OCI-LY7 (cell line): ENCODE data around the gene PXDN. TPM values are rescaled to one million over a fixed set of nuclear protein-coding genes. Genes with fewer than 3 reads are reported as not detected.

Source experiments
- BruUV-seq: library from RNA; stranded (reverse); fragments of 400-500 nt; replicated peaks from 2 replicates; lab custom pipeline; 2021; lab: Mats Ljungman, UMichigan
- CTCF ChIA-PET: fragments of 300-600 bp; sonication (Branson Sonifier 250); formaldehyde crosslinking; loops from one replicate; lab custom pipeline; 2022; ENCODE audit warnings: antibody characterized with exemption; ENCODE audit not compliant: unreplicated experiment; lab: Charles Lee
- POLR2A ChIA-PET: fragments of 300-600 bp; sonication (Branson Sonifier 250); formaldehyde crosslinking; loops from one replicate; lab custom pipeline; 2022; ENCODE audit warnings: antibody characterized with exemption; lab: Charles Lee
- DNase-seq: peaks from one replicate; pipeline ENCODE4 v3.0.0-alpha.2; 2015; ENCODE audit warnings: low spot score
- H2AFZ ChIP-seq: fragments of 200-600 bp; sonication (generic), shearing (Covaris generic); 2 replicates; pipeline ENCODE4 v1.6.1; 2014; ENCODE audit warnings: mild to moderate bottlenecking, antibody characterized with exemption, low read length, moderate library complexity
- H3K27ac ChIP-seq: fragments of 200-600 bp; sonication (generic); 2 replicates; pipeline ENCODE4 v1.5.1; 2014; ENCODE audit warnings: mixed run types, low read depth, mild to moderate bottlenecking, moderate library complexity, low read length, inconsistent platforms; ENCODE audit not compliant: poor library complexity, severe bottlenecking
- H3K36me3 ChIP-seq: fragments of 200-600 bp; sonication (generic); 2 replicates; pipeline ENCODE4 v1.6.1; 2014; ENCODE audit warnings: mild to moderate bottlenecking, antibody characterized with exemption, low read length, moderate library complexity, mixed read lengths; ENCODE audit not compliant: insufficient read depth
- H3K4me1 ChIP-seq: fragments of 200-600 bp; sonication (generic); 2 replicates; pipeline ENCODE4 v1.5.1; 2014; ENCODE audit warnings: mild to moderate bottlenecking, low read length; ENCODE audit not compliant: insufficient read depth, poor library complexity, severe bottlenecking
- H3K4me2 ChIP-seq: fragments of 200-600 bp; sonication (generic); 2 replicates; pipeline ENCODE4 v1.6.1; 2014; ENCODE audit warnings: mild to moderate bottlenecking, low read length
- H3K4me3 ChIP-seq: fragments of 200-600 bp; sonication (generic); 2 replicates; pipeline ENCODE4 v1.5.1; 2014; ENCODE audit warnings: mild to moderate bottlenecking, low read depth, low read length; ENCODE audit not compliant: poor library complexity, severe bottlenecking
- H3K79me2 ChIP-seq: fragments of 200-600 bp; sonication (generic); 2 replicates; pipeline ENCODE4 v1.6.1; 2016; ENCODE audit warnings: low read depth, mild to moderate bottlenecking, low read length, moderate library complexity, mixed read lengths; ENCODE audit not compliant: insufficient read depth
- H3K9me2 ChIP-seq: fragments of 200-600 bp; sonication (generic); 2 replicates; pipeline ENCODE4 v1.6.1; 2016; ENCODE audit warnings: mild to moderate bottlenecking, low read length, mixed read lengths; ENCODE audit not compliant: insufficient read depth
- H3K9me3 ChIP-seq: fragments of 200-600 bp; sonication (generic); 2 replicates; pipeline ENCODE4 v1.6.1; 2014; ENCODE audit warnings: mild to moderate bottlenecking, mixed run types, low read length, mixed read lengths
- H4K20me1 ChIP-seq: fragments of 200-600 bp; sonication (generic); 2 replicates; pipeline ENCODE4 v1.6.1; 2014; ENCODE audit warnings: mild to moderate bottlenecking, antibody characterized with exemption, low read length, moderate library complexity, mixed read lengths; ENCODE audit not compliant: insufficient read depth
- CTCF ChIP-seq: fragments of 200-600 bp; sonication (generic); conservative IDR thresholded peaks from 2 replicates; pipeline ENCODE4 v1.5.1; 2014; ENCODE audit warnings: mild to moderate bottlenecking, antibody characterized with exemption, low read length, moderate library complexity, mixed read lengths
- EZH2phosphoT487 ChIP-seq: fragments of 200-600 bp; sonication (generic); IDR thresholded peaks from 2 replicates; pipeline ENCODE4 v1.6.1; 2018; ENCODE audit warnings: low read depth, borderline replicate concordance, mild to moderate bottlenecking, mixed run types, antibody characterized with exemption, low read length, moderate library complexity, mixed read lengths
- intact Hi-C: fragments of 100-400 bp; cut with micrococcal nuclease; formaldehyde crosslinking; loops from one replicate; pipeline ENCODE4 v1.10.0; 2022; ENCODE audit not compliant: unreplicated experiment
- total RNA-seq, 2 experiments: library from RNA; depleted of rRNA in 1 of 2; stranded (reverse); fragments of >200 nt in 1 of 2; shearing (Covaris generic) in 1 of 2; gene quantifications; 2 replicates each; pipeline ENCODE4 v1.2.3, GENCODE V29; 2014 to 2022

PXDN gene
- total RNA-seq, 2 experiments from 2014 or later, result not detected

DNA sequence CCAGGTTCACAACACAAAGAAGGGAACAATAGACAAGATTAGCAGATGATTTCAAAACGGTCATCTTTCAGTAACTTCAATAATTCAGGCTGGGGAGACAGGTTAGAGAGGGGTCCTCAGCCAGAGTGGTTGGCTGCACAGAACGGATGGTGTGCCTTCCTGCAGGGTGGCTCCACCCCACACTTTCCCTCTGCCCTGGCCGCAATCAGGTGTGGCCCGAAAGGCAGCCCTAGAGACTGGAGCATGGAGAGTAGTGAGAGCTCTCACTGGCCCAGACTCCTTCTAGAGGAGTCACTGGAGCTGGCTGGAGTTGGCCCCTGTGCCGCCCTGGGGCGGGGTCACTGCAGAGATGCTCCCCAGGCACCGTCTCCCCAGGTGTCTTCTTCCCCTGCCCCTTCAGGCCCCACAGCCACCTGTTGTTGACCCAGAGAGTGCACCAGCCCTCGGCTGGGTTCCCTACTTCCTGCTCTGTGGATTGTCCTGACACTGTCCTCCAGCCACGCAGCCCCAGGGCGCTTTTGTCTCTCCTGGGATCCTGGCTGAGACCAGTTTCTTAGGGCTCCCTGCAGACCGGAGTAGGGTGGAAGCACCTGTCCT, 126.8 kb downstream of the PXDN start:
- Histone ChIP-seq H3K27ac (no peak overlapping the region), H3K9me3 (no peaks in the 10 kb centered on the region), H3K4me3 (no peak overlapping the region), H2AFZ (no peak overlapping the region; the same call in 1 of the 2 replicates), H3K4me1 (peaks cover 46% of the 10 kb centered on the region), H4K20me1 (no peaks in the 10 kb centered on the region), H3K9me2 (no peaks in the 10 kb centered on the region), H3K36me3 (no peaks in the 10 kb centered on the region), H3K4me2 (peak overlapping the region; percentile 36; the same call in 1 of the 2 replicates), H3K79me2 (no peaks in the 10 kb centered on the region)
- ChIA-PET POLR2A (no interaction called here), CTCF (no interaction called here)
- no TSS peak for BruUV-seq
- DNase-seq, result peak; percentile 58
- intact Hi-C loops, result no loop called here
- TF ChIP-seq EZH2phosphoT487 (no peak), CTCF (no peak)

DNA sequence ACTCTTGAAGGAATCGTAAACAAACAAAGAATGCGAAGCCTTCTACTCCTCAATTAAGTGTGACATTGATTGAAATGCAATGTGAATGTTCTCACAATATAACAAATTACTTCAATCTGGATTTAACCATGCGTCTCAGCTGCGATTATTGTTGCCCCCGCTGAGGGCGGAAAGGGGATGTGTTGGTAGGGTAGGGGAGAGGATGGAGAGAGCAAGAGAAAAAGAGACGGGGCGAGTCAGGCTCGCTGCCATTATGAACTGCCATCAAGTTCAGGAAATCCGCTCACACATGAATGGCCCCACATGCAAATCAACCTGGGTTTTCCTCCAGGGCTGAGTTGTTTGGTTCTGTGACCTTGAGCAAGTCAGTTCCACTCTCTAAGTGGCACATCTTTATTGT, 129.8 kb downstream of the PXDN start:
- H3K27ac ChIP-seq, result peak overlapping the region; percentile 36
- peak overlapping the region; percentile 83 for H3K4me2 ChIP-seq
- no peak for TF ChIP-seq EZH2phosphoT487
- TF ChIP-seq CTCF, result no peak
- peaks cover 51% of the 10 kb centered on the region for H3K4me1 ChIP-seq
- no TSS peak for BruUV-seq
- H3K4me3 ChIP-seq, result peak overlapping the region; percentile 45
- intact Hi-C loops, result no loop called here
- no peak overlapping the region; the same call in 1 of the 2 replicates for H2AFZ ChIP-seq
- peak; percentile 87 for DNase-seq
- no peaks in the 10 kb centered on the region for H3K36me3 ChIP-seq
- ChIA-PET CTCF (no interaction called here), POLR2A (interaction anchor here (0.8 to 1.1 kb wide), 2 partner anchors 16 to 868 kb away, joined by 4 read pairs; no protein-coding TSS in a partner anchor)
- no peaks in the 10 kb centered on the region for H4K20me1 ChIP-seq
- no peaks in the 10 kb centered on the region for H3K9me3 ChIP-seq
- no peaks in the 10 kb centered on the region for H3K9me2 ChIP-seq
- no peaks in the 10 kb centered on the region for H3K79me2 ChIP-seq

DNA sequence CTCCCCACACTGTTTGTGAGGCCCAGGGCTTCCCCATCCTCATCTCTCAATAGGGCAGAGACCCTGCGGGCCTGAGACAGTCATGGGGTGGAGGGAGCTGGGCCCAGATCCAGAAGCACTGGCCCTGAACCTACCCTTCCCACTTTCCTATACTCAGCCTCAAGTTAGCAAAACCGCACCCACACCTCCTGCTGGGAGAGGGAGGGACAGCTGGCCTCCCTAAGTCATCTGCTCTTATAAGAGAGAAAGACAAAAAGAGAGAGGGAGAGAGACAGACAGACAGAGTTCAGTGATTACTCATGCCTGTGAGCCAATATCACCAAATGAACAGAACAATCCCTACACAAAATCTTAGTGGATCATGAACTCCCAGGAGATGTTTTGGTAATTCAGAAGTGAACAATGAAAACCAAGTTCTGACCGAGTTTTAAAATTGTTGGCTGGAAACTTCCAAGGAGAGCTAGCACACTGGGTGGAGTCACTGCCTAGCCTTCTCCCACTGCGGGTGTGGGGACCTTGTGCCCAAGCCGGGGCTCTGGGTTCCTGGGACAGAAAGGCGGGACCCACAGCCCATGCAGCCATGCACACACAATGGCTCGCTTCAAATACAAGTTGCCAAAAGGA, 130.5 kb downstream of the PXDN start:
- Histone ChIP-seq H2AFZ (no peak overlapping the region), H3K9me3 (no peaks in the 10 kb centered on the region), H3K79me2 (no peaks in the 10 kb centered on the region), H3K27ac (peak overlapping the region; percentile 36), H3K36me3 (no peaks in the 10 kb centered on the region), H3K4me1 (peaks cover 59% of the 10 kb centered on the region), H3K4me2 (peak overlapping the region; percentile 83), H4K20me1 (no peaks in the 10 kb centered on the region), H3K4me3 (no peak overlapping the region), H3K9me2 (no peaks in the 10 kb centered on the region)
- DNase-seq, result no peak
- POLR2A ChIA-PET, result interaction anchor here (0.6 to 1.1 kb wide), 3 partner anchors 17 to 1849 kb away, joined by 3 to 4 read pairs (median 4); no protein-coding TSS in a partner anchor
- no TSS peak for BruUV-seq
- intact Hi-C loops, result no loop called here
- CTCF ChIA-PET, result no interaction called here
- TF ChIP-seq EZH2phosphoT487, result no peak
